Glutamatergic neuron (in vitro differentiated cells): ENCODE data around the gene SLC45A2. TPM values are rescaled to one million over a fixed set of nuclear protein-coding genes. Genes with fewer than 3 reads are reported as not detected.

Experiments
- DNase-seq: peaks from one replicate; pipeline ENCODE4 v3.0.0; 2022
- H3K27ac Mint-ChIP-seq: one replicate; pipeline ENCODE4 v1.8.0; 2020; ENCODE audit warnings: mild to moderate bottlenecking, mixed read lengths, inconsistent platforms; ENCODE audit not compliant: unreplicated experiment
- H3K27me3 Mint-ChIP-seq: one replicate; pipeline ENCODE4 v1.8.0; 2020; ENCODE audit warnings: mild to moderate bottlenecking, moderate library complexity, mixed read lengths, inconsistent platforms; ENCODE audit not compliant: unreplicated experiment
- H3K36me3 Mint-ChIP-seq: one replicate; pipeline ENCODE4 v1.8.0; 2020; ENCODE audit warnings: mild to moderate bottlenecking, mixed read lengths, inconsistent platforms; ENCODE audit not compliant: unreplicated experiment
- H3K4me1 Mint-ChIP-seq: one replicate; pipeline ENCODE4 v1.8.0; 2020; ENCODE audit warnings: mild to moderate bottlenecking, low read depth, mixed read lengths, inconsistent platforms; ENCODE audit not compliant: unreplicated experiment
- H3K4me3 Mint-ChIP-seq: one replicate; pipeline ENCODE4 v1.8.0; 2020; ENCODE audit warnings: mild to moderate bottlenecking, mixed read lengths, inconsistent platforms; ENCODE audit not compliant: unreplicated experiment
- H3K9me3 Mint-ChIP-seq: one replicate; pipeline ENCODE4 v1.8.0; 2020; ENCODE audit warnings: mild to moderate bottlenecking, moderate library complexity, mixed read lengths, inconsistent platforms; ENCODE audit not compliant: unreplicated experiment
- total RNA-seq: library from RNA; stranded (reverse); fragmentation: NEBNext Ultra II Directional; extraction: Animal tissue kit (Norgen Biotek cat#: 25700); gene quantifications from one replicate; pipeline ENCODE4 v1.2.1, GENCODE V29; 2021; ENCODE audit not compliant: unreplicated experiment
- TF ChIP-seq, protein P1 (sequence below): fragments of 200-600 bp; sonication (generic); IDR thresholded peaks from one replicate; pipeline ENCODE4 v1.5.0; 2021; ENCODE audit not compliant: partially characterized antibody, unreplicated experiment

Gene SLC45A2
- total RNA-seq, 1 donor from 2014 or later: 0.76 TPM

GRCh38 chr5:34017254-34017653 lies 32.8 kb upstream of the SLC45A2 start:
- Mint-ChIP-seq H3K4me3 (no peak overlapping the region), H3K4me1 (no peaks in the 10 kb centered on the region), H3K27ac (no peak overlapping the region), H3K9me3 (peaks cover 2% of the 10 kb centered on the region), H3K27me3 (no peaks in the 10 kb centered on the region), H3K36me3 (no peaks in the 10 kb centered on the region)
- DNase-seq: no peak
- TF ChIP-seq, protein P1, sequence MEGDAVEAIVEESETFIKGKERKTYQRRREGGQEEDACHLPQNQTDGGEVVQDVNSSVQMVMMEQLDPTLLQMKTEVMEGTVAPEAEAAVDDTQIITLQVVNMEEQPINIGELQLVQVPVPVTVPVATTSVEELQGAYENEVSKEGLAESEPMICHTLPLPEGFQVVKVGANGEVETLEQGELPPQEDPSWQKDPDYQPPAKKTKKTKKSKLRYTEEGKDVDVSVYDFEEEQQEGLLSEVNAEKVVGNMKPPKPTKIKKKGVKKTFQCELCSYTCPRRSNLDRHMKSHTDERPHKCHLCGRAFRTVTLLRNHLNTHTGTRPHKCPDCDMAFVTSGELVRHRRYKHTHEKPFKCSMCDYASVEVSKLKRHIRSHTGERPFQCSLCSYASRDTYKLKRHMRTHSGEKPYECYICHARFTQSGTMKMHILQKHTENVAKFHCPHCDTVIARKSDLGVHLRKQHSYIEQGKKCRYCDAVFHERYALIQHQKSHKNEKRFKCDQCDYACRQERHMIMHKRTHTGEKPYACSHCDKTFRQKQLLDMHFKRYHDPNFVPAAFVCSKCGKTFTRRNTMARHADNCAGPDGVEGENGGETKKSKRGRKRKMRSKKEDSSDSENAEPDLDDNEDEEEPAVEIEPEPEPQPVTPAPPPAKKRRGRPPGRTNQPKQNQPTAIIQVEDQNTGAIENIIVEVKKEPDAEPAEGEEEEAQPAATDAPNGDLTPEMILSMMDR: no peak

DNA sequence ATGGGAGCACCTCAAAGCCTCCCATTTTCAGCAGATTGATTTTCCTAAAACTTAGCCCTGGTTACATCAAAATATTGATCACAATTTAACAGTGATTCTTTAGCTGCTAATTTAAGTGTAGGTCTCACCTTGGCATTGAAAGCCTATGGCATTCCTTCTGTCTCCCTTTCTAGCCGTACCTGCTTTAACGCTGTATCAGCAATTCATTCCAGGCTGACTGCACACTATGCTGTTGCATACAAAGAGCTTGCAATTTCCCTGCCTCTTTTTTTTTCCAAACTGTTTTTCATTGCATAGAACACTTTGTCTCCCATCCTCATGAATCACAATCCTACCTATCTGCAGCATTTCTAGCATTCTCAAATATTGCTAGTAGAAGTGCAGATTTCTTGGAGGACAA lies 32.3 kb upstream of the SLC45A2 start:
- Mint-ChIP-seq H3K4me1 (no peaks in the 10 kb centered on the region), H3K4me3 (no peak overlapping the region), H3K27me3 (no peaks in the 10 kb centered on the region), H3K9me3 (peaks cover 2% of the 10 kb centered on the region), H3K27ac (no peak overlapping the region), H3K36me3 (no peaks in the 10 kb centered on the region)
- TF ChIP-seq, protein P1: no peak
- no peak for DNase-seq

DNA sequence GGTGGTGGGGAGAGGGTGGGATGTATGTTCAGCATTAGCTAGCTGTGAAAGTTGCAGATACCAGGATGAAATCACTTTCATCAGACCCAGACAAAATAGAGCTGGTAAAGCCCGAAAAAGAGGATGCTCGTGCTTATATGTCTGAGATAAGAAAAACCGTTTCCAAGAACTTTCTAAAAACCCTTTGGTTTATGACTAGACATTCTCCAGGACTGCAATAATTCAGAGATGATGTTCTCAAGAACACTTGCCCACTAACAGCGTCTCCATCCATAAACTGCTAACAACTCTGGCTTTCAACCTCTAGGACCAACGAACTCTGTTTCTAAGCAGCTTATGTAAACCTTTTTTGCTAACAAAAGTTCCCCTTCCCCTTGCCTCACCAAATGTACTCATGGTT lies 31.7 kb upstream of the SLC45A2 start:
- Mint-ChIP-seq H3K4me3 (no peak overlapping the region), H3K27me3 (no peaks in the 10 kb centered on the region), H3K27ac (no peak overlapping the region), H3K36me3 (no peaks in the 10 kb centered on the region), H3K4me1 (no peaks in the 10 kb centered on the region), H3K9me3 (peaks cover under 1% of the 10 kb centered on the region)
- TF ChIP-seq, protein P1: no peak
- no peak for DNase-seq

GRCh38 chr5:34015120-34015822 lies 30.8 kb upstream of the SLC45A2 start:
- DNase-seq: no peak
- Mint-ChIP-seq H3K4me1 (no peaks in the 10 kb centered on the region), H3K27ac (no peak overlapping the region), H3K27me3 (no peaks in the 10 kb centered on the region), H3K36me3 (no peaks in the 10 kb centered on the region), H3K9me3 (peaks cover 1% of the 10 kb centered on the region), H3K4me3 (no peak overlapping the region)
- TF ChIP-seq, protein P1: no peak

GRCh38 chr5:34014626-34015025 lies 30.1 kb upstream of the SLC45A2 start:
- Mint-ChIP-seq H3K4me3 (no peak overlapping the region), H3K27ac (no peak overlapping the region), H3K9me3 (peaks cover 1% of the 10 kb centered on the region), H3K27me3 (no peaks in the 10 kb centered on the region), H3K4me1 (no peaks in the 10 kb centered on the region), H3K36me3 (no peaks in the 10 kb centered on the region)
- TF ChIP-seq, protein P1: no peak
- DNase-seq: no peak
